ENCODE data around the gene TEC.

DNA sequence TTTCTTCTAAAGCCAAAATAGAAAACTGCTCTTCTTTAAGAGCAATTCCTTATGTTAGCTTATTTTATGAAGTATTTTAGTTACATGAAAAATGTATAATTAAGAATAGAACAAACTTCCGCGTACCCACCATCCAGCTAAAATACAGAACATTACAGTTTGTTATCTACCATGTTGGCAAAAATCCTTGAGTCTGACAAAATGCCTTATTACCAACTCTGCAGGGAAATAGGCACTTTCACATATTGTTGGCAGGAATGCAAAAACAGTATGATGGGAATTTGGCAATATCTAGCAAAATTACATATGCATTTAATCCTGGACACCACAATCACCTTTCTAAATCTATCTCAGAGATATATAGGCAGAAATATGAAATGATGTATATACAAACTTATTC is 39.3 kb upstream of the TEC start:
- TF ChIP-seq, protein P1, sequence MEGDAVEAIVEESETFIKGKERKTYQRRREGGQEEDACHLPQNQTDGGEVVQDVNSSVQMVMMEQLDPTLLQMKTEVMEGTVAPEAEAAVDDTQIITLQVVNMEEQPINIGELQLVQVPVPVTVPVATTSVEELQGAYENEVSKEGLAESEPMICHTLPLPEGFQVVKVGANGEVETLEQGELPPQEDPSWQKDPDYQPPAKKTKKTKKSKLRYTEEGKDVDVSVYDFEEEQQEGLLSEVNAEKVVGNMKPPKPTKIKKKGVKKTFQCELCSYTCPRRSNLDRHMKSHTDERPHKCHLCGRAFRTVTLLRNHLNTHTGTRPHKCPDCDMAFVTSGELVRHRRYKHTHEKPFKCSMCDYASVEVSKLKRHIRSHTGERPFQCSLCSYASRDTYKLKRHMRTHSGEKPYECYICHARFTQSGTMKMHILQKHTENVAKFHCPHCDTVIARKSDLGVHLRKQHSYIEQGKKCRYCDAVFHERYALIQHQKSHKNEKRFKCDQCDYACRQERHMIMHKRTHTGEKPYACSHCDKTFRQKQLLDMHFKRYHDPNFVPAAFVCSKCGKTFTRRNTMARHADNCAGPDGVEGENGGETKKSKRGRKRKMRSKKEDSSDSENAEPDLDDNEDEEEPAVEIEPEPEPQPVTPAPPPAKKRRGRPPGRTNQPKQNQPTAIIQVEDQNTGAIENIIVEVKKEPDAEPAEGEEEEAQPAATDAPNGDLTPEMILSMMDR (IDR thresholded peaks at IDR 0.05): no peak
- TF ChIP-seq POLR2AphosphoS5 (IDR thresholded peaks at IDR 0.05; ENCODE audit: low read depth, low read length) (no peak), SIN3A (IDR thresholded peaks at IDR 0.05; ENCODE audit: borderline replicate concordance, insufficient read depth, low read depth, low read length) (no peak)

All from Panc1 (cell line).